HG03354 (cell line): ENCODE results near the gene NDFIP2.
"Not testable (repeated sequence)": the region's sequence is repeated elsewhere in the genome, so short reads cannot be mapped to it uniquely, and the experiment has no call there.

Experiments used
- ATAC-seq: cut with Tn5 transposase; IDR thresholded peaks from one replicate; pipeline ENCODE4 v1.9.1; 2021; ENCODE audit warnings: mild to moderate bottlenecking; ENCODE audit not compliant: unreplicated experiment, poor library complexity, severe bottlenecking

Gene NDFIP2

DNA sequence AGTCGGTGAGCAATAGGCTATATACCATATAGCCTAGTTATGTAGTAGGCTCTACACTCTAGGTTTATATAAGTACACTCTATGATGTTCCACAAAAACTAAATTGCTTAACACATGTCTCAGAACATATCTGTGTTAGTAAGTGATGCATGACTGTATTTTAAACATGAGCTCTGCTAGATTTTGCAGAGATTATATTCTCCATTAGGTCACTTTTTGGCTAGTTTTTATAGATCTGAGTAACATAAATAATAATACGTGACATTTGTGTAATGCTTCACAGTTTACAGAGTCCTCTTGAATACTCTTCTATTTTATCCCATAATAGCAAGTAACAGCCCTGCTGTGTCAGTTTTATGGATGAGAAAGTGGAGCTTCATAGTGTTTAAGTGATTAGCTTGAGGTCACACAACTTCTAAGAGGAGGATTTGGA lies 47.8 kb downstream of the NDFIP2 start:
- ATAC-seq, result no peak

DNA sequence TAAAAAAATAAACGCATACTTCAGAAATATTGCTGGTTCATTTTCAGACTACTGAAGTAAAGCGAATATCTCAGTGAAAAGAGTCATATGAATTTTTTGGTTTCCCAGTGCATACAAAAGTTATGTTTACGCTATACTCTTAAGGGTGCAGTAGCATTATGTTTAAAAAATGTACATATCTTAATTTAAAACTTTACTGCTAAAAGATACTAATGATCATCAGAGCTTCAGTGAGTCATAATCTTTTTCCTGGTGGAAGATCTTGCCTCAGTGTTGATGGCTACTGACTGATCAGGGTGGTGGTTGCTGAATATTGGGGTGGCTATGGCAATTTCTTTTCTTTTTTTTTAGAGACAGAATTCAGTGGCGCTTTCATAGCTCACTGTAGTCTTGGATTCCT lies 48.9 kb downstream of the NDFIP2 start:
- no peak for ATAC-seq

DNA sequence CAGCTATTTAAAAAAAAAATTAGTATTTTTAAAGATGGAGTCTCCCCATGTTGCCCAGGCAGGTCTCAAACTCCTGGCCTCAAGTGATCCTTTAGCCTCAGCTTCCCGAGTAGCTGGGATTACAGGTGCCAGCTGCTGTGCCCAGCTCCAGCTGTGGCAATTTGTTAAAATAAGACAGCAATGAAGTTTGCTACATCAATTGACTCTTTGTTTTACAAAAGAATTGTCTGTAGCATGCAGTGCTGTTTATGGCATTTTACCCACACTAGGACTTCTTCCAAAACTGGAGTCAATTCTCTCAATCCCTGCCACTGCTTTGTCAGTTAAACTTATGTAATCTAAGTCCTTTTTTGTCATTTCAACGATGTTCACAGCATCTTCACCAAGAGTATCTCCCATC lies 49.3 kb downstream of the NDFIP2 start:
- ATAC-seq, result no peak

DNA sequence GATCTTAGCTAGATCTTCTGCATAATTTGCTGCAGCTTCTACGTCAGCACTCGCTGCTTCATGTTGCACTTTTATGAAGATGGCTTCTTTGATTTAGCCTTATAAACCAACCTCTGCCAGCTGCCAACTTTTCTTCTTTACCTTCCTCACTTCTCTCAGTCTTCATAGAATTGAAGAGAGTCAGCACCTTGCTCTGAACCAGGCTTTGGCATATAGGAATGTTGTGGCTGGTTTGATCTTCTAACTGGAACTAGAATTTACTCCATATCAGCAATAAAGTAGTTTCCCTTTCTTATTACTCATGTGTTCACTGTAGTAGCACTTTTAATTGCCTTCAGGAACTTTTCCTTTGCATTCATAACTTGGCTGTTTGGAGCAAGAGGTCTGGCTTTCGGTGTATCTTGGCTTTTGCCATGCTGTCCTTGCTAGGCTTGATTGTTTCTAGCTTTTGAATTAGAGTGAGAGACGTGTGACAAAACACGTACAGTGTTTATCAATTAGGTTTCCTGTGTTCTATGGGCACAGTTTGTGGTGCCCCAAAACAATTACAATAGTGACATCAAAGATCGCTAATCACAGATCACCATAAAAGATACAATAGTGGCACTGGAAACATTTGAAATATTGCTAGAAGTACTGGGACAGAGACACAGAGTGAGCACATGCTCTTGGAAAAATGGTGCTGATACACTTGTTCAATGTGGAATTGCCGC lies 50.7 kb downstream of the NDFIP2 start:
- ATAC-seq, result no peak

DNA sequence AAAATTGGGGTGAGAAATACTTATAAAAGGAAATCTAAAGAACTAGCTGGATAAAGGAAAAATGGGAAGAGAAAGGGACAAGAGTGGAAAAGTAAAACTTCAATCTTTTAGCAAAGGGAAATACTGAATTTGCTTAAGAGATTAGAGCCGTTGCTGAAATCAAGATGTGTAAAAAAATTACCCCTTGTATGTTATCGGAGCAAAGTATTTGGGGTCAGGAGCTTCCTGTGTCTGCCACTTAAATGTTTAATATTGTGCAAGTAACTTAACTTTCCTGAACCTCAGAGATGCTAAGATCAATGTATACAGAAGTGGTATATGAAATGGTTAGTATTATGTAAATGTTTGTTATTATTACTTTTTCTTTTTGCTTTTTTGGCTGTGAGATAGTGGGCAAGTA lies 51.6 kb downstream of the NDFIP2 start:
- ATAC-seq, result no peak

DNA sequence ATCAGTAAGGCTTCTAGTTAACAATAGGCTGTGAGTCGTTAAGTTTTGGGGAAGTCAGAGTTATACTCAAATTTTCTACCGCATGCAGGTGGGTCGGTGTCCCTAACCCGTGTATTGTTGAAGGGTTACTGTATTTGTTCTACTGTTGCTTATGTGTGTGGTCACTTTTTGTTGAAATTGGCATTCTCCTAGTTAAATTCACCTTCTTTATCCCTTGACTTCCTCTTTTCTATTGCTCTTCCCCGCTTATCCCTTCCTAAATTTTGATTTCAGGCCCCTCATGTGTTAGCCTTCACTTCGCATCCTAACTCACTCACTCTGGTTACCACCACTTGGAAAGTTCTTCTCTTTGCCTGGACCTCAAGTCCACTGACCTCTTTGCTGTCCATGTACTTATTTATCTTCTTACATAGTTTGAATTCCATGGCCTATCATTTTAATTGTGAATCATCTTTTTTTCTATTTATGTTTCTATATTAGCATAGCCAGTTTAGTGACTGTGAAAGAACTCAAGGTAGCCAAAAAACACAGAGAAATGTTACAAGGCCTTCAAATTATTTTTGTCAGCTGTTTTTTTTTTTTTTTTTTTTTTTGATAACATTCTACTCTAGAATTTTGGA lies 52.9 kb downstream of the NDFIP2 start:
- no peak for ATAC-seq

DNA sequence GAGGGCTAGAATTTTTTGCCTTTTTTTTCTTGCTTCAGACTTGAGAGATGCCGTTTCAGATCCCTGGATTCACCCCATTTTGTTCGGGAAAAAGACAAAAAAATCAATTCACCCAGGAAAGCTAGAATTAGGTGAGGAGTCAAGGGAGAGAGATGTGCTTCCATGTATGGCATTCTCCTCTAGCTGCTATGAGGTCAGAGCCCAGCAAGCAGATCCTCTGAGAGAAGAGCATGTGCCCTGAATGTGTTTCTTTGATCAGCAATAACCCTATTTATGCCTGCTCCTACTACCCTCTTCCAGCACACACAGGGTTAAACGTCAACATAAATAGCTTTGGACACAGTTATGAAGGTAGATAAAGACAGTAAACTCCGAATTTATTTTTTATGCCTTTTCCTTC lies 53.6 kb downstream of the NDFIP2 start:
- no peak for ATAC-seq

DNA sequence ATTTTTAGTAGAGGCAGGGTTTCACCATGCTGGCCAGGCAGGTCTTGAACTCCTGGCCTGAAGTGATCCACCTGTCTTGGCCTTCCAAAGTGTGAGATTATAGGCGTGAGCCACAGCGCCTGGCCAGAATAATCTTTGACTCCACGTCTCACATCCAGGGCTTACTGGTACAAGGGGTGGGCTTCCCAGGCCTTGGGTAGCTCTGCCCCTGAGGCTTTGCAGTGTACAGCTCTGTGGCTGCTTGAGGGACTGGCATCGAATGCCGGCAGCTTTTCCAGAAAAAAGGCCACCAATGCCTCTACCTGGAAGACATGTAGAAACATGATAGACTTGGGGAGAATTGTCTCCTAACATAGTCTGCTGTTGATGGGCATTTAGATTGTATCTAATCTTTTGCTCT lies 57.8 kb downstream of the NDFIP2 start:
- ATAC-seq, result no peak

DNA sequence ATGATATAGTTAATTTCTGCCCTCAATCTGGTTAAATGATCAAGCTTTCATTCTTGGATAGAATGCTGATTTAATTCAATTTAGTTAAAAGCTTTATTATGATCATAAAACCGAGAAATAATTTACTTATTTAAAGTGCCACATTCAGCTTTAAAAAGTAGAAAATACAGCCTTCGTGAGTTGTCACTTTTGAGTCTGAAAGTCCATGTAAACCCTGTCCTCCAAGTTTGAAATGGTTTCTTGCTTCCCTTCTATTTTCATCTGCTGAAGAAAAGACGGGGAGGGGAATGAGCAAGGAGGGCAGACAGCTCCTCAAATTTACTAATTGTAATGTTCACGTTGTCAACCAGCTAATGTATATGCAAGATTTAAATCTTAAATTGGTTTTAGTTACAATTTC lies 59.5 kb downstream of the NDFIP2 start:
- ATAC-seq, result no peak

DNA sequence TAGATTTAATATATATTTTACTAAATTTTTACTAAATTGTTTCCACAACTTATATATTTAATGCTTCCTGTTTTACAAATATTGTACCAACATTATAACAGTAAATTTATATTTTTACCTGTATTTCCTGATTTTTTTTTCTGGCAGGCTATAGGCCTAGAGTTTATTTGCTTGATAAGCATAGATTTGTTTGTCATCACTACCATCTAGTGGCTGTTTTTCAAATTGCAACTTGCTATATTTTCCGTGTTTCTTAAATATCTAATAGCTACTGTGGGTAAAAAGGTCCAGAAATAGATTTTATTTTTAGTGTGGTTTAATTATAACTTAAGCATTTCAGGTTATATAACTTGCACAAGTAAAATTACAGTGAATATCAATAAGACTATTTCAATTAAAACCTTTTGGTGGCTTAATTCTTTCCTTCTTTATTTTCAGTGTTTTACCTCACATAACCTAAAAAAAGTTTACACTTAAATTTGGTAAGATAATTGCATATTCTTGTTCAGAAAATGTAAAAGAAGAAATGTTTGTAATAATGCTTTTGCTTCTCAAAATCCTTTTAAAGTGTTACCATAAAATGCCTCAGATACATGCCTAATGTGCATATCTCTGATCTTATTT lies 60.6 kb downstream of the NDFIP2 start:
- ATAC-seq, result peak; percentile 77

DNA sequence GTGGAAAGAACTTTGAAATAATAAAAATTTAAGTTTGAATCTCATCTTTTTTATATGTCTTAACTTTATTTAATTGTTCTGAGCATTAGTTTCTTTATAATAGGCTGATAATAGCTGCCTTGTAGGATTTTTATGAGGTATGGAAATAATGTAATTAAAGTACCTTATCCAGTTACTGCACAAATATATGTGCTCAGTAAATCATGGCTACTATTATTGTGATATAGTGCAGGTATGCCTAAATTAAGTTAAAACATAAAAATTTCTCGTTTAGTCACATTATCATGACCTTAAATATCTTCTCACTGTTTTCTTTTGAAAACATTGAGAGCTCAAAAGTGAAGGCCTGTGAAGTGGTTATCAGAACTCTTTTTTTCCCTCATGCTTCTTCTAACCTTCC lies 62.9 kb downstream of the NDFIP2 start:
- ATAC-seq, result no peak

DNA sequence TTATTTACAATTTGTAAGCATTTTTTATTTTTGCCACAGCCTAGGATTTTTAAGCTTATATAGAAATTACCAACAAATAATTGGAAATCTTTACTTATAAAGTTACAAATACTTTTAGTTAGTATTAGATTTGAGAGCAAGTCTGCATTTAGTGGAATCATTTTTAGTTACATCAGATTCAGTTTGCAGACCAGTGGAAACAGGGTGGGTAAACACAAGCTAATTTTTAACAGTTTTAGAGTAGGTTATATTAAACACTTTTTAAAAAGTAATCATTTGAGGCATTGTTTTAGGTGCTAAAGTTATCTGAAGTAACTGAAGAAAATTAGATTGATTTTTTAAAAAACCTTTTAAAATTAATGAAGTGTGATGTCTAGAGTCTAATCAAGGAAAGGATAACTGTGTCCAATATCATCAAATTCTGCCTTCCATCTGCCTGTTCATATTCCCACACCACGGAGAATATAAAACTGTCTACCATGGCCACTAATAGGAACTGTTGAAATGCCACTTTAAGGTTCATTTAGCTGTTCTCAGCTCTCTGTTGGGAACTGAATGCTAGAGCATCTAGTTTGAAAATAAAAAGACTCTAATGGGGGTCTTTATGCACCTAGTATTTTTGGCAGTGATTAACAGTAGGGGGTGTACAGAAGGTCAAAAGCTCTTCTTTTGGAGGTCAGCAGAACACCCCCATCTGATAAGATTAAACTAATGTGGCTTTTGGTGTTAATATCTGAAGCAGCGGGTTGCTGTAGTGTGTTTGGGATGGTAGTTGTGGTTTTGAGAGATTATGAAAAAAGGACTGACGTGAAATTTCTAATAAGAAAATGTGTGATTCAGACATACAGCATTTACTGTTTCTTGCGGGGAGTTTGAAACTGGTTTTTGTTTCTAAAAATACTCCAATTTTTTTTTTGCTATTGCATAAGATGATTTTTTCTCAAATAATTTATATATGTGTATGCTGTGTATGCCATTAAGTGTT lies 66.5 kb downstream of the NDFIP2 start:
- ATAC-seq, result no peak

DNA sequence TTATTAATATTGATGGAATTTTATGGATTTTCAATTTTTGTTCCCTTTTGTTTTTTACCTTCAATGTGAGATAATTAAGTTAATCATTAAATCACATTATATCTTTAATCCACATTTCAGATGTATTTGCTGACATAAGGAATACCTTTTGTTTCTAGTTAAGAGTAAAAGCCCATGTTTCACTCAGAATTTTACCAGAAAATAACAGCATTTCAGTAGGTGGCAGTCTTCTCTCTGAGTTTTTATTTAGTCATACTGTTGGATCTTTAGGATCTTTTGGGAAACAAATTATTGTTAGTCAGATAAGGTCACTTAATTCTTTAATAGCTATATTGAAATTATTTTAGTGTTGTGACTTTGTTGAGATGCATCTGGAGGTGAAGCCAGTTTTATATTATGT lies 67.9 kb downstream of the NDFIP2 start:
- no peak for ATAC-seq

DNA sequence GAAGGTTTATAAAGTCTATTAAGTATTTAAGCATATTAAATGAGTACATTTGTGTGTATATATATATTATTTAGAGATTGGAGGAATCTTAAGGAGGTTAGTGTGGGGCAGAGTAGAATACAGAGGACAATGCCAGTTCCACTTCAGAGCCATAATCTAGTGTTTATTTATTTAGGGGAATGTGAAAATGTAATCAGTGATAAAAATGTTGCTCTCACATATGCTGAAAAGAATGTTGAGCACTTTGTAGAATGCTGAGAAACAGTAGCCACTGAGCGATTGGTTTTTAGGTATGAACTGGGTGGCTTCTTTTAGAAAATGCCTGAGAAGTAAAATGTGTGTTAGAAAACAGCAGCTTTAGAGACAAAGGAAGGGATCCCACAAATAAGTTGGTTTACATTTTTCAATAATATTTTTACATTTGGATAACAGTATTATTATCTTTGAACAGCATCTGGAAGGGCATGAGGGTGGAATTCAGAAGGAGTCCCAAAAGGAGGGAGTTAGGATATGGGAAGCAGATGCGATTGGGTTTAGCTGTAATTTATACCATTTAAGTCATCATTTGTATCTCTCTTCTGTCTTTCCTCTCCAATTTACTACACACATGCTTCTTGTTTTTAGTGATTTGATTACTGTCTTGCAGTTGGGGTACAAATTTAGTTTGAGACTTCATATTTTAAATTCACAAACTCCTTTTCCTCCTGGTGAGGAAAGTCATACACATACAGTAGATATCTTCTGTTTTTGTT lies 68.6 kb downstream of the NDFIP2 start:
- ATAC-seq, result no peak

DNA sequence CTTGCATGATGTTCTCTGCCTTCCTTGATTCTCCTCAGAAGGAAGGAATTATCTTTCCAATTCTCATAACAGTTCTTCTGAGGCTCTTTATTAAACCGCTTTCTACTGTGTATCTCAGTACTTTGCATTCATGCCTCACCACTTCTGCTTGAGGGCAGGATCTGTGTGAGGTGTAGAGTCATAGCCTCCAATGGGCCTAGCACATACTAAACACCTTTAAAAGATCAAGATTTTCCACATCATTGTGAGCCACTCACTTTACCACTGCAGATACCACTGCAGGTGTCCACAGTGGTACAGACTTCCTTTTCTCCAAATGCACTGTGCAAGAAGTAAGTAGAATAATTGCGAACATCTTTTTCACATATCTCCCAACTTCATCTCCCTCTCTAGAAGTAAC lies 76.7 kb downstream of the NDFIP2 start:
- no peak for ATAC-seq

DNA sequence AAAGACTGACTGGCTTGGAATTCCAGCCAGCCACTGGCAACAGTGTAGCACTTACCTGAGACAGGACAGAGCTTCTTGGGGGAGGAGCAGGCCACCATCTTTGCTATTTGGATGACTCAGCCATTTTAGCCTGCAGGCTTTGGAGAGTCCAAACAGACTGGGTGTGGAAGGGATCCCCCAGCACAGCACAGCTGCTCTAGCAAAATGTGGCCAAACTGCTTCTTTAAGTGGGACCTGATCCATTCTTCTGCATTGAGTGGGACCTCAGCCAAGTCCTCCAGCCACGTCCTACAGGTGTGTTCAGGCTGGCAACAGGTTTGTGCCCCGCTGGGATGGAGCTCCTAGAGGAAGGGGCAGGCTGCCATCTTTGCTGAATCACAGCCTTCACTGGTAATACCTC lies 80.0 kb downstream of the NDFIP2 start:
- no peak for ATAC-seq

DNA sequence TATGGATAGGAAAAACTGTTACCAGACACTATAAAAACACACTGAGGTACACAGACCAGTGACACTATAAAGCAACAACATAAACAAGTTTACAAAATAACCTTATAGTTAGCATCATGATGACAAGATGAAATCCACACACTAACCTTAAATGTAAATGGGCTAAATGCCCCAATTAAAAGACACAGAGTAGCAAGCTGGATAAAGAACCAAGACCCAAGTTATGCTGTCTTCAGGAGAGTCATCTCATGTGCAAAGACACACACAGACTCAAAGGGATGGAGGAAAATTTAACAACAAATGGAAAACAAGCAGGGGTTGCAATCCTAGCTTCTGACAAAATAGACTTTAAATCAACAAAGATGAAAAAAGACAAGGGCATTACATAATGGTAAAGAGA lies 81.6 kb downstream of the NDFIP2 start:
- no peak for ATAC-seq

DNA sequence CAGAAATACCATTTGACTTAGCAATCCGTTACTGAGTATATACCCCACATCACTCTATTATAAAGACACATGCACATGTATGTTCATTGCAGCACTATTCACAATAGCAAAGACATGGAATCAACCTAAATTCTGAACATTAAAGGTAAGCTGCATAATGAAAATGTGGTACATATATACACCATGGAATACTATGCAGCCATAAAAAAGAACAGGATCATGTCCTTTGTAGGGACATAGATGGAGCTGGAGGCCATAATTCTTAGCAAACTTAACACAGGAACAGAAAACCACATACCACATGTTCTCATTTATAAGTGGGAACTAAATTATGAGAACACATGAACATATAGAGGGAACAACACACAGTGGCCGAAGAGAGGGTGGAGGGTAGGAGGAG lies 85.2 kb downstream of the NDFIP2 start:
- no peak for ATAC-seq

DNA sequence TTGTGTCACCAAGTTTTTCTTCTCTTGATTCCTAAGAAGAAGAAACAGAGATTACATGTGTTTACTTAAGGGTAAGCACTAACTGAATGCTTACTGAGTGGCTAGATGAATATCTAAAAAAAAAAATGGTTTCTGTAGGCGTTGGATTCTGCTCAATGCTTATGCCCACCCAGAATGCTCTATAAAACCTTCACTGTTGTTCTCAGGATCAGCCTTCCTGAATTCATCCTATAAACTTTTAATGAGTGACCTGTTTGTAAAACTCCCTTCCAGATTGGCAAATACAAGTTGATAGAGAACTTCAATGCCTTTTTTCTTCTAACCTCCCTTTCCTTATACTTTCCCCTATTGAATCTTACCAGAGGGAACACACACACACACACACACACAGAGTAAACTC lies 90.2 kb downstream of the NDFIP2 start:
- no peak for ATAC-seq

DNA sequence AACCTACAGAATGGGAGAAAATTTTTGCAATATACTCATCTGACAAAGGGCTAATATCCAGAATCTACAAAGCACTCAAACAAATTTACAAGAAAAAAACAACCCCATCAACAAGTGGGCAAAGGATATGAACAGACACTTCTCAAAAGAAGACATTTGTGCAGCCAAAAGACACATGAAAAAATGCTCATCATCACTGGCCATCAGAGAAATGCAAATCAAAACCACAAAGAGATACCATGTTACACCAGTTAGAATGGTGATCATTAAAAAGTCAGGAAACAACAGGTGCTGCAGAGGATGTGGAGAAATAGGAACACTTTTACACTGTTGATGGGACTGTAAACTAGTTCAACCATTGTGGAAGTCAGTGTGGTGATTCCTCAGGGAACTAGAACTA lies 92.9 kb downstream of the NDFIP2 start:
- ATAC-seq, result not testable (repeated sequence)
